ENCODE measurements around the gene STMN3.
"Not testable (repeated sequence)": the region's sequence is repeated elsewhere in the genome, so short reads cannot be mapped to it uniquely, and the experiment has no call there.

STMN3 gene

DNA sequence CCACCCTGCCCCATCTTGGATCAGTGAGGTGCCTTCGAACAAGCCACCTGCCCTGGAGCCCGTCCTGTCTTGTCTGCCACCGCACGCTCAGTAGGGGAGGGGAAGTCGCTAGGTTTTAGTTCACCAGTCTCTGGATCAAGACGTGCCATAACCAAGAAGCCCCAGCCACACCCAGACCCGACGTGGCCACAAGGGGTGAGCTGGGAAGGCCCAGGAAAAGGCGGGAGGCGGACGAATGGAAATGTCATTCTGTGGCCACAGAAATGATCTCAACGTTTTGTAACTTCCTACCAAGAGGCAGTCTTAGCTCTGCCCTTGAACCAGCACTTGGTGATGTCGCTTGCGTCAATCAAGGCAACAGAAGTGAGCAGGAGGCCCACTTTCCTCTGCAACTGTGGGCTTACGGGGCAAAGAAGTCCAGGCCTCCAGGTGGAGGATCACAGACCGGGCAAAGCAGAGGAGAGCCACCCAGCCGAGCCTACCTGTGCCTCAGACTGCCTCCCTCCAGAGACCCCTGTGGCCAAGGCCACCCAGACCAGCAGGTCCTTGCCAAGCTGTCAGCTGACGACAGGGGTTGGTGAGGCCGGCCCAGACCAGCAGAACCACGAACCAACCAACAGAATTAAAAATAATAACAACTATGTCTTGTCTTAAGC is 40.8 kb downstream of the STMN3 start:
- Histone ChIP-seq H3K27ac (no peak overlapping the region), H3K27me3 (ENCODE audit: insufficient read depth, low read depth, severe bottlenecking) (no peaks in the 10 kb centered on the region), H3K9me3 (ENCODE audit: severe bottlenecking) (no peaks in the 10 kb centered on the region), H3K36me3 (peaks cover 21% of the 10 kb centered on the region), H3K4me3 (ENCODE audit: low read depth, low read length) (no peak overlapping the region)
- no peak for DNase-seq
- TF ChIP-seq, protein P1, sequence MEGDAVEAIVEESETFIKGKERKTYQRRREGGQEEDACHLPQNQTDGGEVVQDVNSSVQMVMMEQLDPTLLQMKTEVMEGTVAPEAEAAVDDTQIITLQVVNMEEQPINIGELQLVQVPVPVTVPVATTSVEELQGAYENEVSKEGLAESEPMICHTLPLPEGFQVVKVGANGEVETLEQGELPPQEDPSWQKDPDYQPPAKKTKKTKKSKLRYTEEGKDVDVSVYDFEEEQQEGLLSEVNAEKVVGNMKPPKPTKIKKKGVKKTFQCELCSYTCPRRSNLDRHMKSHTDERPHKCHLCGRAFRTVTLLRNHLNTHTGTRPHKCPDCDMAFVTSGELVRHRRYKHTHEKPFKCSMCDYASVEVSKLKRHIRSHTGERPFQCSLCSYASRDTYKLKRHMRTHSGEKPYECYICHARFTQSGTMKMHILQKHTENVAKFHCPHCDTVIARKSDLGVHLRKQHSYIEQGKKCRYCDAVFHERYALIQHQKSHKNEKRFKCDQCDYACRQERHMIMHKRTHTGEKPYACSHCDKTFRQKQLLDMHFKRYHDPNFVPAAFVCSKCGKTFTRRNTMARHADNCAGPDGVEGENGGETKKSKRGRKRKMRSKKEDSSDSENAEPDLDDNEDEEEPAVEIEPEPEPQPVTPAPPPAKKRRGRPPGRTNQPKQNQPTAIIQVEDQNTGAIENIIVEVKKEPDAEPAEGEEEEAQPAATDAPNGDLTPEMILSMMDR (IDR thresholded peaks at IDR 0.05; ENCODE audit: low read depth, low read length) = no peak

DNA sequence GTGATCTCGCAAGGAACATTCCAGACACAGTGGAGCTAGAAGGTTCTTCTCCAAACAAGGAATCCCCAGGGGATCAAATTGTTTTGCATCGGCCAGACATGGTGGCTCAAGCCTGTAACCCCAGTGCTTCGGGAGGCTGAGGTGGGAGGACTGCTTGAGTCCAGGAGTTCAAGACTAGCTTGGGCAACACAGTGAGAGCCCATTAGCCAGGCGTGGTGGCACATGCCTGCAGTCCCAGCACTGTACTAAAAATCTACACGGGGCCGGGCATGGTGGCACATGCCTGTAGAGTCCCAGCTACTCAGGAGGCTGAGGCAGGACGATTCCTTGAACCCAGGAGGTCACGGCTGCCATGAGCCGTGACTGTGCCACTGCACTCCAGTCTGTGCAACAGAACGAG is 41.6 kb downstream of the STMN3 start:
- Histone ChIP-seq H3K36me3 (peaks cover 21% of the 10 kb centered on the region), H3K9me3 (ENCODE audit: severe bottlenecking) (no peaks in the 10 kb centered on the region), H3K4me3 (ENCODE audit: low read depth, low read length) (no peak overlapping the region), H3K27me3 (ENCODE audit: insufficient read depth, low read depth, severe bottlenecking) (no peaks in the 10 kb centered on the region), H3K27ac (no peak overlapping the region)
- no peak for DNase-seq
- TF ChIP-seq, protein P1 (IDR thresholded peaks at IDR 0.05; ENCODE audit: low read depth, low read length) = no peak

DNA sequence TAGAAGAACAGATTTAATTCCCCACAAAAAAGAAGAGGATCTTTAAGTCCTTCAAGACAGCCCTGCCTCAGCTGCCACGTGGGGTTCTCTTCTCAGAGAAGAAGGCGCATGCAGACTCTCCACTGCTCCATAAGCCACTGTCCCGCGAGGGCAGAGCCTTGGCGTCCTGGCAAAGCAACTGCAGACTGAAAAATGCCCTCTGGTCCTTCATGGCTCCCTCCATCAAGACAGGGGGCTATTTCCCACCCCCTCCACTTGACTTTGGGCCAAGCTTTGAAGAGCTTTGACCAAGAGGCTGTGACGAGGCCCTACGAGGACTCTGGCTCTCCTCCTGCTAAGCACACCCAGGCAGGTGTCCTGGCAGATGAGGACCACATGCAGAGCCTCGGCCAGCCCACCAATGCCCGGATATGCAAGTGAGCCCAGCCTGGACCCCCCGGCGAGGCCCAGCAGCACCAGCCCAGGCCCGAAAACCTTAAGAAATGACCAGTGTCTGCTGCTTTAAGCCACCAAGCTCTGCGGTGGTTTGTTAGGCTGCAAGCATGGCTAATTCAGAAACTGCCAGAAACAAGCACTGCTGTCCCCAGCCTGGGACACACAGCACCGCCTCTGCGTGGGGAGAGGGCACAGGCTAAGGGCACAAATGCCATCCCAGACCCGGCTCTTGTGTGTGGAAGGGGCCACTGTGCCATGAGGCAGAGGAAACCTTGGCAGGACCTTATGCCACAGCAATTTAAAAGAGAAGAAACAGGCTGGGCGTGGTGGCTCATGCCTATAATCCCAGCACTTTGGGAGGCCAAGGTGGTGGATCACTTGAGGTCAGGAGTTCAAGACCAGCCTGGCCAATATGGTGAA is 42.4 kb downstream of the STMN3 start:
- H3K36me3 ChIP-seq = peaks cover 13% of the 10 kb centered on the region
- TF ChIP-seq, protein P1 (IDR thresholded peaks at IDR 0.05; ENCODE audit: low read depth, low read length) = no peak
- H3K27ac ChIP-seq = no peak overlapping the region
- DNase-seq = no peak
- no peak overlapping the region for H3K4me3 ChIP-seq (ENCODE audit: low read depth, low read length)
- H3K27me3 ChIP-seq (ENCODE audit: insufficient read depth, low read depth, severe bottlenecking) = no peaks in the 10 kb centered on the region
- no peaks in the 10 kb centered on the region for H3K9me3 ChIP-seq (ENCODE audit: severe bottlenecking)

DNA sequence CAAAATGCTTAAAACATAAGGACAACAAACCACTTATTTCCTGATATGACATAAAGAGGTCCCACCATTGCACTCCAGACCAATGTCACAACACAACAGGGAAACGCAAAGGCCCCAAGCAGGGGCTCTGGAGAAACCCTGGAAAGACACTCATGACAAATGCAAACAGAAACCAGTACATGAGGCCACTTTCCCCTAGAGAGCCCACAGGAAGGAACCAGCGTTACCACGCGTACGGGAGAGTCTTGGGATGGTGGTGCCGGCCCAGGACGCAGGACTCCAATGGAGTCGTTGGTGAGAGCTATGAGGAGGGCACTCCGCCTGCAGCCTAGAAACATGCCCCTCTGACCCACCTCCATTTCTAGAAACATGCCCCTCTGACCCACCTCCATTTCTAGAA is 46.5 kb downstream of the STMN3 start:
- no peak overlapping the region for H3K4me3 ChIP-seq (ENCODE audit: low read depth, low read length)
- no peaks in the 10 kb centered on the region for H3K27me3 ChIP-seq (ENCODE audit: insufficient read depth, low read depth, severe bottlenecking)
- DNase-seq = no peak
- peaks cover 15% of the 10 kb centered on the region for H3K36me3 ChIP-seq
- H3K9me3 ChIP-seq (ENCODE audit: severe bottlenecking) = no peaks in the 10 kb centered on the region
- no peak overlapping the region for H3K27ac ChIP-seq
- TF ChIP-seq, protein P1 (IDR thresholded peaks at IDR 0.05; ENCODE audit: low read depth, low read length) = no peak

DNA sequence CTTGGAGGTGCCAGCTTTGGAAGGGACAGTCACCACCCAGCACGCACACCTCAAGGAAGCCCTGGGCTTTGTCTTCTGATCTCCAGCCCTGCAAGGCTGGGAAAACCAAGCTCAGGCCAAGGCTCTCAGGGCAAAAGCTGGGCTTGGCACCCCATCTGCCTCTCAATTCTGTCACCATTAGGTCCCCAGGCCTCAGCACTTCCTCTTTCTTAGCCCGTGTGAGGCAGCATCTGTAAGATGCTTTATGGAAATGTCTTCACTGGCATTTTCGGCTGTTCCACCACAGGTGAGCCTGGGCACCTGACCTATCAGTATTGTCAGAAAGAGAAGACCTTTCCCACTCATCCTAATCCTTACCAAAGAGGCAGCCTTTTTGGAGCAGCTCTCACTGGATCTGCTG is 50.9 kb downstream of the STMN3 start:
- TF ChIP-seq, protein P1 (IDR thresholded peaks at IDR 0.05; ENCODE audit: low read depth, low read length) = no peak
- Histone ChIP-seq H3K27me3 (ENCODE audit: insufficient read depth, low read depth, severe bottlenecking) (no peaks in the 10 kb centered on the region), H3K9me3 (ENCODE audit: severe bottlenecking) (no peaks in the 10 kb centered on the region), H3K27ac (no peak overlapping the region), H3K4me3 (ENCODE audit: low read depth, low read length) (no peak overlapping the region), H3K36me3 (peaks cover 35% of the 10 kb centered on the region)
- no peak for DNase-seq

DNA sequence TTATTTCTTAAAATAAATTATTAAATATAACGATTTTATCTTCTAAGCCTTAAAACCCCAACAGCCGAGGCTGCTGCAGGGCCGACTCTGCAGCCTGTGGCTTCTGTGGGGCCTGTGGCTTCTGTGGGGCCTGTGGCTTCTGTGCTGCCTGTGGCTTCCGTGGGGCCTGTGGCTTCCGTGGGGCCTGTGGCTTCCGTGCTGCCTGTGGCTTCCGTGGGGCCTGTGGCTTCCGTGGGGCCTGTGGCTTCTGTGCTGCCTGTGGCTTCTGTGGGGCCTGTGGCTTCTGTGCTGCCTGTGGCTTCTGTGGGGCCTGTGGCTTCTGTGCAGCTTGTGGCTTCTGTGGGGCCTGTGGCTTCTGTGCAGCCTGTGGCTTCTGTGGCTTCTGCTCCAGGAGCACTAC is 51.5 kb downstream of the STMN3 start:
- not testable (repeated sequence) for H3K9me3 ChIP-seq (ENCODE audit: severe bottlenecking); H3K27me3 ChIP-seq (ENCODE audit: insufficient read depth, low read depth, severe bottlenecking); DNase-seq; H3K27ac ChIP-seq; H3K4me3 ChIP-seq (ENCODE audit: low read depth, low read length)
- peaks cover 37% of the 10 kb centered on the region for H3K36me3 ChIP-seq
